Caco-2 (cell line): ENCODE measurements around the gene CLIC3. TPM values are rescaled to one million over a fixed set of nuclear protein-coding genes. Genes with fewer than 3 reads are reported as not detected.

Experiments used
- BruUV-seq: library from RNA; stranded (reverse); fragments of 400-500 nt; replicated peaks from 2 replicates; lab custom pipeline; 2021; lab: Mats Ljungman, UMichigan
- CTCF ChIA-PET: fragments of 300-600 bp; sonication (Branson Sonifier 250); formaldehyde crosslinking; loops from one replicate; lab custom pipeline; 2022; ENCODE audit warnings: antibody characterized with exemption; lab: Charles Lee
- POLR2A ChIA-PET: fragments of 300-600 bp; sonication (Branson Sonifier 250); formaldehyde crosslinking; loops from one replicate; lab custom pipeline; 2022; ENCODE audit warnings: antibody characterized with exemption; lab: Charles Lee
- DNase-seq, 2 experiments: peaks; one replicate each; pipeline versions ENCODE4 v3.0.0 to v3.0.0-alpha.2; 2020 to 2022
- H3K27me3 ChIP-seq: replicated peaks from 2 replicates; pipeline ENCODE4 v1.6.0; 2011; ENCODE audit warnings: low read length; ENCODE audit not compliant: control insufficient read depth, insufficient read depth
- H3K36me3 ChIP-seq: 2 replicates; pipeline ENCODE4 v1.5.1; 2011; ENCODE audit warnings: low read length; ENCODE audit not compliant: control insufficient read depth, insufficient read depth
- H3K4me1 ChIP-seq: fragments of 250-450 bp; sonication (Bioruptor Pico); 2 replicates; pipeline ENCODE4 v1.5.1; 2020; ENCODE audit warnings: mild to moderate bottlenecking
- H3K4me3 ChIP-seq: 2 replicates; pipeline ENCODE4 v1.5.1; 2011; ENCODE audit warnings: low read depth, mild to moderate bottlenecking, control low read depth, low read length
- H3K9me3 ChIP-seq: fragments of 250-450 bp; sonication (Bioruptor Pico); 2 replicates; pipeline ENCODE4 v1.5.1; 2020; ENCODE audit warnings: mild to moderate bottlenecking, moderate library complexity
- H3K27ac Mint-ChIP-seq: one replicate; pipeline ENCODE4 v1.8.0; 2022; ENCODE audit warnings: mixed read lengths; ENCODE audit not compliant: unreplicated experiment
- H3K27me3 Mint-ChIP-seq: one replicate; pipeline ENCODE4 v1.8.0; 2022; ENCODE audit warnings: mixed read lengths; ENCODE audit not compliant: insufficient read depth, unreplicated experiment
- H3K36me3 Mint-ChIP-seq: one replicate; pipeline ENCODE4 v1.8.0; 2022; ENCODE audit warnings: mild to moderate bottlenecking, mixed read lengths; ENCODE audit not compliant: insufficient read depth, unreplicated experiment
- H3K4me1 Mint-ChIP-seq: one replicate; pipeline ENCODE4 v1.8.0; 2022; ENCODE audit warnings: low read depth, mixed read lengths; ENCODE audit not compliant: unreplicated experiment
- H3K4me3 Mint-ChIP-seq: one replicate; pipeline ENCODE4 v1.8.0; 2022; ENCODE audit warnings: mild to moderate bottlenecking, moderate library complexity, mixed read lengths; ENCODE audit not compliant: unreplicated experiment
- H3K9me3 Mint-ChIP-seq: one replicate; pipeline ENCODE4 v1.8.0; 2022; ENCODE audit warnings: mixed read lengths; ENCODE audit not compliant: unreplicated experiment
- CTCF ChIP-seq, 2 experiments: fragments of 200-600 bp in 1 of 2; IDR thresholded peaks; 1 replicate in 1 of 2; 2 replicates in 1 of 2; pipeline versions ENCODE4 v1.5.1 to v1.8.0; 2011 to 2022; ENCODE audit warnings: antibody characterized with exemption in 1 of 2, control low read depth in 1 of 2, inconsistent platforms in 1 of 2, low read depth in 1 of 2, low read length in 1 of 2, mild to moderate bottlenecking in 1 of 2, moderate library complexity in 1 of 2; ENCODE audit not compliant: insufficient read depth in 1 of 2, severe bottlenecking in 1 of 2, unreplicated experiment in 1 of 2
- intact Hi-C: fragments of 100-400 bp; cut with micrococcal nuclease; formaldehyde crosslinking; loops from one replicate; pipeline ENCODE4 v1.10.0; 2022; ENCODE audit not compliant: unreplicated experiment
- total RNA-seq: library from RNA; stranded (reverse); gene quantifications from 2 replicates; pipeline ENCODE4 v1.2.3, GENCODE V29; 2022

Gene CLIC3
- total RNA-seq, 1 experiment from 2014 or later, result 4.7 TPM

GRCh38 chr9:137022662-137023008 lies 26.3 kb upstream of the CLIC3 start:
- no peak overlapping the region for H3K27ac Mint-ChIP-seq
- CTCF ChIA-PET, result interaction anchor here (0.8 to 2.0 kb wide), 5 partner anchors 9 to 45 kb away, joined by 3 to 7 read pairs (median 4); partner anchors contain the start of genes CLIC3 and FUT7
- DNase-seq, result no peak
- Histone ChIP-seq H3K36me3 (peaks cover 1% of the 10 kb centered on the region), H3K27me3 (no peaks in the 10 kb centered on the region), H3K4me1 (peaks cover 6% of the 10 kb centered on the region), H3K4me3 (no peak overlapping the region), H3K9me3 (no peaks in the 10 kb centered on the region)
- no peak overlapping the region for H3K4me3 Mint-ChIP-seq
- no peak for TF ChIP-seq CTCF (IDR thresholded peaks at IDR 0.05; ENCODE audit: insufficient read depth in 1 of 2, low read depth in 1 of 2, low read length in 1 of 2, severe bottlenecking in 1 of 2, unreplicated experiment in 1 of 2)
- H3K4me1 Mint-ChIP-seq, result peaks cover 4% of the 10 kb centered on the region
- BruUV-seq, result no TSS peak
- H3K9me3 Mint-ChIP-seq, result no peaks in the 10 kb centered on the region
- POLR2A ChIA-PET, result interaction anchor here (0.6 kb wide), 1 partner anchor 23 kb away, joined by 3 read pairs; no protein-coding TSS in a partner anchor
- intact Hi-C loops, result no loop called here
- H3K27me3 Mint-ChIP-seq, result no peaks in the 10 kb centered on the region
- H3K36me3 Mint-ChIP-seq, result peaks cover 18% of the 10 kb centered on the region

GRCh38 chr9:137021979-137022661 lies 25.8 kb upstream of the CLIC3 start:
- TF ChIP-seq CTCF (IDR thresholded peaks at IDR 0.05; ENCODE audit: insufficient read depth in 1 of 2, low read depth in 1 of 2, low read length in 1 of 2, severe bottlenecking in 1 of 2, unreplicated experiment in 1 of 2), result no peak
- H3K4me3 ChIP-seq, result no peak overlapping the region
- no peaks in the 10 kb centered on the region for H3K9me3 ChIP-seq
- H3K27ac Mint-ChIP-seq, result peak overlapping the region; percentile 39
- H3K36me3 ChIP-seq, result peaks cover 1% of the 10 kb centered on the region
- no peak overlapping the region for H3K4me3 Mint-ChIP-seq
- no peaks in the 10 kb centered on the region for H3K27me3 Mint-ChIP-seq
- H3K9me3 Mint-ChIP-seq, result no peaks in the 10 kb centered on the region
- POLR2A ChIA-PET, result interaction anchor here (0.6 kb wide), 1 partner anchor 22 kb away, joined by 3 read pairs; no protein-coding TSS in a partner anchor
- H3K4me1 Mint-ChIP-seq, result peaks cover 4% of the 10 kb centered on the region
- H3K27me3 ChIP-seq, result no peaks in the 10 kb centered on the region
- BruUV-seq, result no TSS peak
- peak; percentile 90 to 95 for DNase-seq
- peaks cover 18% of the 10 kb centered on the region for H3K36me3 Mint-ChIP-seq
- CTCF ChIA-PET, result interaction anchor here (0.8 to 2.0 kb wide), 4 partner anchors 10 to 46 kb away, joined by 3 to 7 read pairs (median 4); partner anchors contain the start of genes CLIC3 and FUT7
- intact Hi-C loops, result no loop called here
- H3K4me1 ChIP-seq, result peaks cover 6% of the 10 kb centered on the region

GRCh38 chr9:137021568-137021978 lies 25.2 kb upstream of the CLIC3 start:
- no peak overlapping the region for H3K4me3 ChIP-seq
- H3K27me3 Mint-ChIP-seq, result no peaks in the 10 kb centered on the region
- peak overlapping the region; percentile 39 for H3K27ac Mint-ChIP-seq
- no TSS peak for BruUV-seq
- H3K4me1 ChIP-seq, result peaks cover 6% of the 10 kb centered on the region
- H3K9me3 ChIP-seq, result no peaks in the 10 kb centered on the region
- peaks cover 1% of the 10 kb centered on the region for H3K36me3 ChIP-seq
- DNase-seq, result no peak
- intact Hi-C loops, result no loop called here
- peaks cover 18% of the 10 kb centered on the region for H3K36me3 Mint-ChIP-seq
- no peak overlapping the region for H3K4me3 Mint-ChIP-seq
- no peaks in the 10 kb centered on the region for H3K9me3 Mint-ChIP-seq
- H3K4me1 Mint-ChIP-seq, result peaks cover 4% of the 10 kb centered on the region
- ChIA-PET CTCF (interaction anchor here (0.8 to 2.0 kb wide), 3 partner anchors 10 to 46 kb away, joined by 3 to 7 read pairs (median 4); partner anchors contain the start of gene FUT7), POLR2A (no interaction called here)
- no peaks in the 10 kb centered on the region for H3K27me3 ChIP-seq
- no peak for TF ChIP-seq CTCF (IDR thresholded peaks at IDR 0.05; ENCODE audit: insufficient read depth in 1 of 2, low read depth in 1 of 2, low read length in 1 of 2, severe bottlenecking in 1 of 2, unreplicated experiment in 1 of 2)
